ENCODE data around the gene GPR155. TPM values are rescaled to one million over a fixed set of nuclear protein-coding genes. Genes with fewer than 3 reads are reported as not detected.

Gene GPR155
- total and polyA plus RNA-seq, 4 donors = 3.1 to 9.4 (median 4.4) TPM

- no peak overlapping the region for H3K27ac ChIP-seq (ENCODE audit: low read depth in 1 of 2, low read length in 2 of 2)
- H3K9me3 ChIP-seq (ENCODE audit: control insufficient read depth in 4 of 4, low read length in 3 of 4) = no peaks in the 10 kb centered on the region
- H3K27me3 ChIP-seq (ENCODE audit: control insufficient read depth in 4 of 4, insufficient read depth in 4 of 4, low read length in 3 of 4) = no peaks in the 10 kb centered on the region
- no peak overlapping the region for H3K4me3 ChIP-seq (ENCODE audit: low read depth in 1 of 3, low read length in 3 of 3)
- no peak for DNase-seq (ENCODE audit: low spot score)
- TF ChIP-seq FOXA2 (IDR thresholded peaks at IDR 0.05) = no peak
- TF ChIP-seq JUND (IDR thresholded peaks at IDR 0.05) = no peak
- no peak for TF ChIP-seq MAX (IDR thresholded peaks at IDR 0.05)
- TF ChIP-seq TAF1 (conservative IDR thresholded peaks at IDR 0.05) = no peak
- TF ChIP-seq SP1 (IDR thresholded peaks at IDR 0.05) = no peak
- no peak for TF ChIP-seq NR2F2 (IDR thresholded peaks at IDR 0.05)
- TF ChIP-seq YY1 (IDR thresholded peaks at IDR 0.05) = no peak
- no peak for TF ChIP-seq EGR1 (IDR thresholded peaks at IDR 0.05; ENCODE audit: low read depth in 2 of 2)
- no peak for TF ChIP-seq ZBTB33 (IDR thresholded peaks at IDR 0.05)
- no peak for TF ChIP-seq REST (IDR thresholded peaks at IDR 0.05)
- TF ChIP-seq GABPA (IDR thresholded peaks at IDR 0.05 in 1 of 2, conservative IDR thresholded peaks at IDR 0.05 in 1 of 2) = no peak
- TF ChIP-seq ATF3 (IDR thresholded peaks at IDR 0.05) = no peak
- no peak for TF ChIP-seq FOXA1 (IDR thresholded peaks at IDR 0.05)
- no peak for TF ChIP-seq RAD21 (IDR thresholded peaks at IDR 0.05)
- no peak for TF ChIP-seq RXRA (IDR thresholded peaks at IDR 0.05)
- no peak for TF ChIP-seq CTCF (IDR thresholded peaks at IDR 0.05; ENCODE audit: low read depth, low read length, missing input control)
- no peak for TF ChIP-seq HNF4A (conservative IDR thresholded peaks at IDR 0.05)
- TF ChIP-seq HNF4G (IDR thresholded peaks at IDR 0.05) = no peak
- no peak overlapping the region for H3K9ac ChIP-seq (ENCODE audit: low read depth in 1 of 2, low read length in 2 of 2)
- peaks cover 0 to 17% (median 6%) of the 10 kb centered on the region in 4 donors for H3K36me3 ChIP-seq (ENCODE audit: control insufficient read depth in 4 of 4, insufficient read depth in 3 of 4, low read depth in 1 of 4, low read length in 3 of 4)
- 89% methylated on average over 1 of the region's 1 CpG for WGBS
- H3K4me1 ChIP-seq (ENCODE audit: control insufficient read depth in 4 of 4, insufficient read depth in 4 of 4, low read length in 3 of 4) = peaks cover 0 to 17% (median 14%) of the 10 kb centered on the region in 4 donors
Observed at GRCh38 chr2:174399171-174399570, 87.7 kb downstream of the GPR155 start.
